Anterior cingulate cortex (tissue), 58 donors: ENCODE measurements around the gene ZNG1A.
"Not testable (repeated sequence)": the region's sequence is repeated elsewhere in the genome, so short reads cannot be mapped to it uniquely, and the experiment has no call there.

Experiments
- DNase-seq, 58 donors: peaks; one replicate each; lab custom pipeline; 2025; lab: John Stamatoyannopoulos, UW

The ZNG1A gene

DNA sequence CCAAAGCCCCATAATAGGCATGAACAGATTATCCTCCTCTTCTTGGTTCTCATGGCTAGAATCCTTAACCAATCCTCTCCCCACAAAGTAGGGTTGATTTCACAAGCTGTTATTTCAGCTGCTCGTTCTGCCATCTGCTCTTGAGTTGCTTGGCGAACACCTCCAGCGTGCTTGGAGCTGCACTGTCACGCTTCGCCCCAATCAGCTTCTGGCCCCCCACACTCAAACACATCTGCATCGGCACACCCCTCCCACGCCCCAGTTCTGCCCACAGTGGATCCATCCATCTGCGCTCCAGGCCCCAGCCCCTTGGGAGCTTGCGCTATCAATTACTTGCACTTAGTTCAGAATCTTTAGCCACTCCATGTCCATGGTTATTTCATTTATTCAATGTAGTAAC, 78.4 kb downstream of the ZNG1A start:
- DNase-seq, result not testable (repeated sequence)

DNA sequence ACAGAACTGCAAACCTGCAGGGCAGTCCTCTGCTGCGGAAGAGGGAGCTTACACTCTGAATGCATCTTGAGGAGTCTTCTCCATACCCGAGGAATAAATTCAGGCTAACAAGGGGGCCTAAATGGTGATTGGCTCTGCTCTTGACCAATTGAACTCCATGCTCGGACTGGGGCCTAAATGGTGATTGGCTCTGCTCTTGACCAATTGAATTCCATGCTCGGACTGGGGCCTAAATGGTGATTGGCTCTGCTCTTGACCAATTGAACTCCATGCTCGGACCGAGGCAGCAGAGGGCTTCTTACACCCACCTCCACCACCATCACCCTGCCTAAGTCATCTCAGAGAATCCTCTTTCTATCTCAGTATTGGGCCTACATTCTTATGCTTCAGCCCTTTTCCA, 79.0 kb downstream of the ZNG1A start:
- not testable (repeated sequence) for DNase-seq

DNA sequence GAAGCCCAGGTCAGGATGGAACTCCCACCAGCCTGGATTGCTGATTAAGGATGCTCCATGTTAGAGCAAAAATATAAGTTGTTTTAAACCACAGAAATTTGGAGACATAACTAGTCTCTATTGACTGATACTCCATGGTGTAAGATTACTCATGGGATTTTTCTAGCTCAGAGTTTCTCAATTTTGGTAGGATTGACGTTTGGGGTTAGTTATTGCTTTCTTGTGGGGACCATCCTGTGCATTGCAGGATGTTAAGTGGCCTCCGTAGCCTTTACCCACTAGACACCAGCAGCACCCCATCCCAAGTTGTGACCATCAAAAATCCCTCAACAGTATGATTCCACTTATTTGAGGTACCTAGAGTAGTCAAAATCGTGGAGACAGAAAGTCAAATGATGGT, 80.1 kb downstream of the ZNG1A start:
- DNase-seq, result not testable (repeated sequence)

DNA sequence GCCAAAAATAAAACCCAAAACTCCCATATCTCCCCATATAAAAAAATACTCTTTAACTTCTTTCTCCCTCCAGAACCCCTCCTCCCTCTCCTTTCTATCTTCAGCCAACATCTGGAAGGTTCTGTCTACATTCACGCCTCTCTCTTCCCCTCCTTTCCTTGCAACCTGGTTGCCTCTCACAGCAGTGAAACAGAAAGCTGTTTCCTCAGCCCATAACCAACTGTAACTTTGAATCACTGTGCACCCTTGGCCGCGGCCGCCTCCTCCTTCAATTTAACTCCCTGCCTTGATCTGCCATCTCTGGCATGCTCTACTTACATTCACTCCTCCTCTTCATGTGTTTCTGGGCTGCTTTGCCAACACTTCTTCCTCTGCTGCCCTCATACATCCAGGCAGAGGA, 83.9 kb downstream of the ZNG1A start:
- DNase-seq, result peak in 3 of 58 donors; percentile 4 to 29 (median 11)

DNA sequence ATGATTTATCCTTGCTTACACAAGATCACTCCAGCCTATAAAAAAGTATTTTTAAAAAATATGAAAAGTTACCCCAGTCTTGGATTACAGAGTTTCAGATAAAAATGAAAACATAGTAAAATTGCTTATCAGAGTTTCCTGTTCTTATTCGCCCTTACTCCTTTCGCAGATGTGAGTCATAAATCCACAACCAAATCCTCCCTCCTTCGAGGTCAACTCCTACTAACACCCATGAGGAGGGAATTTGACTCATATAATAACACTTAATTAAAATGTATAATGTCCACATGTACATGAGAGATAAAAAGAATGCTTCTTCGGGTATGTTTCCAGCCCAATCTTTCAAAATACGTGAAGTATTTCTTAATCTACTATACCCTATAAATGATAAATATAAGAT, 84.5 kb downstream of the ZNG1A start:
- not testable (repeated sequence) for DNase-seq

DNA sequence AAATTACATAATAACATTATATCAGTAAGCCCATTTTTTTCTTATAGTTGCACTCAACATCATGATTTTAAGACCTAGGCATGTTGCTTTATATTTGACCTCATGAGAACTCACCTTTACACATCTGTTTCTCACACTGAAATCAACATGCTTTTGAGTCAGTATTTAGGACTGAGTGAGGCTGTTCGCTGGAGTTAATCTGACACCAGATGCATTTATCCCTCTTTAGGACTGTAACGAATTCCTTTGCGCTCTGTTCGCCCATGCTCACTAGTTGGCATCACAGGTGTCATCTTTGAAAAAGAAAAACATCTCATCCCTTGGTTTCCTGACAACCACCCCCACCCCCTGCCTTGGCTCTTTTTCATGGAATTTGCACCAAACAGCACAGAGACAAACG, 84.9 kb downstream of the ZNG1A start:
- DNase-seq, result not testable (repeated sequence)

DNA sequence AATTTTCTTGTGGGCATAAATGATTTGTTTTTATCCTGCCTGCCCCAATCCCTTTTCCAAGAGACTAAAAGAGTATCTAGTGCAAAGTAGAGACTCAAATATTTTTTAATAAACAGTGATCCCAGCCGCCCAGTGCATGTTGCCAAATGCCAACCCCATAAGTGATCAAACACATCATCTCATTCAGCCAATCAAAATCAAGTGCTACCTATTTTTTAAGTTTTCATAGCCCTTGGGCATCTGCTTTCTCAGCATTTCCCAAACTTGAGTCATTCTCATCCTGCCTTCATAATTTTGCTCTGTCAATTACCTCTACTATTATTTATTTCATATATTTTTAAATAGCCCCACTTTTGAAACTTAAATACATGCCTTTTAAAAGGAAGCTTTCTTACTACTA, 88.0 kb downstream of the ZNG1A start:
- not testable (repeated sequence) for DNase-seq

DNA sequence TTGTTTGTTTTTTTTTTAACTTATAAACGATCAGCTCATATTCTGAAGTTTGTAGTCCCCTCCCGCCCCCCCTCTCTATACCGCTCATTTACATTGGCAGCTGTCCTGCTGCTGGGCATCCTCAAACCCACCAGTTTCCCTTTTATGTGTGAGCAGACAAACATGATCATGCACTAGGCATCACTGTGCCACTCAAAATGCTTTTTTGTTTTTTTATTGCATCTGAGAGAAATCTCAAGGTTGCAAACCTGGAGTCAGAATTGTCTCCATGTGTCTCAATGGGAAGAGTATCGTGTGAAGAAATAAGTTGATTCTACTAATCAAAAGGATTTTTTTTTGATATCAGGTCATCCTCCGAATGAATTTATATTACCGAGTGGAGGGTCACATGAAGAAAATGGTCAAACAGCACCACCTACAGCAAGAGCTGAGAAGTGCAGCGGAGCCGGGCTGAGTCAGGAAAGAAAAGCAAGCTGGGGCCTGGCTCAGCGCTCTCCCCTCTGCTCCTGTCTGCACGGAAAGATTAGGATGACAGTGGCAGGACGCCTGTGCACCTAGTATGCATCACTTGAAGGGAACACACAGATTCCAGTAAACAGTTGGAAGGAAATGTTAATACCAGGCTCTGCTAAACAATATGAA, 90.3 kb downstream of the ZNG1A start:
- DNase-seq, result not testable (repeated sequence)

DNA sequence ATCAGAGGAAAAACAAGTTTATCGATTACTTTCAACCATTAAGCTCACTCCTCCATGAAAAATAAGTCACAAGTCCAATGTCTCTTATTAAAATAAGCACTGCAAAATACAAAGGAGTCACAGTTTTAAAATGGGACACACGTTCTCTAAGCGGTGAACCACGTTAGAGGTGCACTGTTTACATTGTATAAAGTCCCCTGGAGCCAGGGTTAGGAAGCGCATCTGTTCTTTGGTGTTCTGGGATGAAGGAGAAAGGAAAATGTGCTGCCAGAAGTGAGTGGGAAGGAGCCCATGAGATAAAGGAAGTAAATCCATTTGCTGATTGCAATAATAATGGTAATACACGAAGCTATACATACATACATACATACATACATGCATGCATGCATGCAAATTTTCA, 91.0 kb downstream of the ZNG1A start:
- DNase-seq, result not testable (repeated sequence)

DNA sequence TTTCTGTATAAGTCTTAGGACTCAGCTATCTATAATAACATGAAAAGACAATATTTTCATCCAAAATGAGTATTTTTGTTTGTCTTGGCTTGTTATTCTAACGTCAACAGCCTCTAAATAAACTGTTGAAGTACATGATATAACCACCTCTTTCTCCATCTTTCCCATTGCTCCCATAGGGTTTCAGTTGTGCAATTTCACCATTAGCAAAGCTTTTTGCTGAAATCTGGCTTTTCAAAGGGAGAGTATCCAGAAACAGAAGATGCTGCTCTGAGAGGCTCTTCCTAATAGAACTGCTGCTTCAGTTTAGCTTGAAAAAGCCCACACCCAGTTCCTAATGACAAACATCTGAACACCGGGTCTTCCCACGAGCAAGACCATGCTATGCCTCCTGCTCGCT, 91.8 kb downstream of the ZNG1A start:
- DNase-seq, result not testable (repeated sequence)

DNA sequence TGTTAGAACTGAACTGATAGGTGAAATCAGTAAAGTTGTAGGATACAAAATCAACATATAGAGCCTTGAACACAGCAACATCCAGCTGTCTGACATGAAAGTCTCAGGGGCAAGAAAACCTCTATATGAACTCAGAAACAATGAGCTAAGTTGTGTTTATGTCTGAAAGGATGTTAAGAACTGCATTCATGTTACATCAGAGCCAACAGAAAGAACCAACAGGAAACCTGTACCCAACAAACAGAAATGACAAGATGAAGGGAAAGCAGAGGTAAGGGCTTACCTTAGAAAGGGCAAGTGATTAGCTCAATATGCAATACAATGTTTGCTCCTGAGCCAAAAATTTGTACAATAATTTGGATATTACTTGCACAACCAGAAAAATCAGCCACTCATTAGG, 92.2 kb downstream of the ZNG1A start:
- not testable (repeated sequence) for DNase-seq

DNA sequence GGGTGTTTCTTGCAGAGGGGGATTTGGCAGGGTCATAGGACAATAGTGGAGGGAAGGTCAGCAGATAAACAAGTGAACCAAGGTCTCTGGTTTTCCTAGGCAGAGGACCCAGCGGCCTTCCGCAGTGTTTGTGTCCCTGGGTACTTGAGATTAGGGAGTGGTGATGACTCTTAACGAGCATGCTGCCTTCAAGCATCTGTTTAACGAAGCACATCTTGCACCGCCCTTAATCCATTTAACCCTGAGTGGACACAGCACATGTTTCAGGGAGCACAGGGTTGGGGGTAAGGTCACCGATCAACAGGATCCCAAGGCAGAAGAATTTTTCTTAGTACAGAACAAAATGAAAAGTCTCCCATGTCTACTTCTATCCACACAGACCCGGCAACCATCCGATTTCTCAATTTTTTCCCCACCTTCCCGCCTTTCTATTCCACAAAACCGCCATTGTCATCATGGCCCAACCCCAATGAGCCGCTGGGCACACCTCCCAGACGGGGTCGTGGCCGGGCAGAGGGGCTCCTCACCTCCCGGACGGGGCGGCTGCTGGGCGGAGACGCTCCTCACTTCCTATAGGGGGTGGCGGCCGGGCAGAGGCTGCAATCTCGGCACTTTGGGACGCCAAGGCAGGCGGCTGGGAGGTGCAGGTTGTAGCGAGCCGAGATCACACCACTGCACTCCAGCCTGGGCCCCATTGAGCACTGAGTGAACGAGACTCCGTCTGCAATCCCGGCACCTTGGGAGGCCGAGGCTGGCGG, 95.7 kb downstream of the ZNG1A start:
- not testable (repeated sequence) for DNase-seq

DNA sequence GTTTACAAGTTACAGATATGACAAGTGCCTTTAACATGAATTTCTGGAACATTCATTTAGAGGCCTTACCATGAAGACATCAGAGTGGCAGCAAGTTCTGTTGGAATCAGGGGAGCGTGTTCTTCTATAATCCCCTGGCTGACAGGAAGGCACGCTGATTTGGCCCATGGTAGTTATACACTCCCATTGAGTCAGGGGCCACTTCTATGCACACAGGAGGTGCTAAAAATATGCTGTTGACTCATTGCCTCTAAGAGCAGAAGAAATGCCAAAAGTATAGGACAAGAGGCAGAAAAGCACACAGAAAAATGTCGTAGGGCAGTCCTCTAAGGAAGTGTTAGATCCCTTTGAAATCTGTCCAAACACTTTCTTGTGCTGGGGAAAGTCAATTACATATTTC, 100.5 kb downstream of the ZNG1A start:
- DNase-seq, result not testable (repeated sequence)

DNA sequence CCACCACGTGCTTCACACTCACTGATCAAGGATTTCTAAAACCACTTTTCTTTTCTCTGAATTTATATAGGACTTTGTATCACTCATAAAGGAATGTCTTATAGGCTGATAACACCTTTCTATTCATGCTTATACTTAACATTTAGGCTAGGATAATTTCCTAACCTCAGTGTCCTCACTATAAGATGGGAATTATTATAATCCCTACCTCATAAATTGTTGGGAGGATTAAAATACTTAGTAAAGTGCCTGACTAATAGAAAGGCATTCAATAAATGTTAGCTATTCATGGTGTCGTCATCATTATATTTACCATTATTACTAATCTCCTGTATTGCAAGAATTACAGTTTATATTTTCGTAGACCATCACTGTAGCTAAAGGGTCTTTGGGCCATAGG, 102.5 kb downstream of the ZNG1A start:
- not testable (repeated sequence) for DNase-seq

DNA sequence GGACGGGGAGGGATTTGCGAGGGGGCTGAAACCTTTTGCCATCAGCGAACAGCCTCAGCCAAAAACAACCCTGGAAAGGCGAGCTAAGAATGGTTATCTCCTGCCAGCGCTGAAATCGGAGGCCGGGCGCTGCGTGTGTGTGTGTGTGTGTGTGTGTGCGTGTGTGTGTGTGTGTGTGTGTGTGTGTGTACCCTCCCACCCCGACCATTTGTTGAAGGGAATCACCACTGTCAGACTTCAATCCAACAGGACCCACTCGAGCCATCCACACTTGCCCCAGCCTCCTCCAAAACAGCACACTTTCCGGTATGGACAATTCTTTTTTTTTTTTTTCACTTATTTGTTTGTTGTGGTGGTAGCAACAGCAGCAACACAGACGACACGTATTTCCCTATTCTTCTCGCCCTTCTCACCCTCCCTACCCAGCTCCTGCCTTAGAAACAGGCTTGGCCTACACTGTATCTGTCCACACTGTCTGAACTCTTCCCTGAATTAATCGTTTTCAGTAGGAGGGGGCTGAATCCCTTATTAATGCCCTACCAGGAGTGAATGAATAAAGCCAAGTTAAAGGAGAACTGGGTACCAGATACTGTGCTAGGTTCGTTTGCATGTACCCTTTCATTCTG, 104.8 kb downstream of the ZNG1A start:
- not testable (repeated sequence) for DNase-seq

DNA sequence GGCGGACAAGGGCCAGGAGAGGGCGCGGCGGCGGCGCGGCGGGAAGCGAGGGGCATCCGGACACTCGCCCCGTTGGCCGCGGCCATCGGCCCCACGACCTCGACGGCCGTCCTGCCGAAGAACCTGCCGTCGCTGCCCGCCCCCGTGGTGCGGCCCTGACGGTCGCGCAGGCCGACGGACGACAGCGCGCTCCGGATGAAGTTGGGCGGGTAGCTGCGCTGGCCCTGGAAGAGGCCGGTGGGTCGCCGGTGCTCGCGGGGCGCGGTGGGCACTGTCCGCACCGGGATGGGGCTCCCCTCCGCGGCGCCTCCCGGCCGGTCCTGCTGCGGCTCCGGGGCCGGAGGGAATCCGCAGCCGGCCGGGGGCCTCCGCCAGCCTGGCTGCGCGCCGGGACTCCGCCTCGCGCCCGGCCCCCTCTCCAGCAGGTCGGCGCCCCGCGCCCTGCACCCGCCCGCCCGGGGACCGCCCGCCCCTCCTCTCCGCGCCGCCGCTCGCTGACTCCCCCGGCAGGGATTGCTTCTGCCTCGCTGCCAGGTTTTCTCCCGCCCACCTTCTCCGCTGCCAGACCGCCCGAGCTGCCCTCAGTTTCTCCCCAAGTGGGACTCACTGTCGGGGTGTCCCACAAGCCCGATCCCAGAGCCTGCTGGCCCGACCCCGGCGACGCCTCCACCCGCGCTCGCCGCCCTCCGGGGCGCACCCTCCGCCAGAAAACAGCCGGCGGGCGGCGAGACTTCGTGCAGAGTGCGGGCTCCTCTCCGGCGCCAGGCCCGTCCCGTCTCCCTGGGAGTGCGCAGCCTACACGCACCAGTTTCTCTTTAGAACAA, 105.6 kb downstream of the ZNG1A start:
- not testable (repeated sequence) for DNase-seq
